ENCODE measurements around the gene ZC3HAV1. TPM values are rescaled to one million over a fixed set of nuclear protein-coding genes. Genes with fewer than 3 reads are reported as not detected.
A peak's percentile ranks its signal among the peaks of the same experiment; 100 is the strongest.

ZC3HAV1 gene
- total RNA-seq, 2 donors from 2014 or later, result 67.6 to 76.0 TPM

- no peaks in the 10 kb centered on the region for H3K27me3 Mint-ChIP-seq (ENCODE audit: insufficient read depth)
- peaks cover 81% of the 10 kb centered on the region for H3K36me3 Mint-ChIP-seq (ENCODE audit: low read depth)
- H3K9ac ChIP-seq (ENCODE audit: extremely low read depth, low read length, poor library complexity, severe bottlenecking), result no peak overlapping the region
- peaks cover 90% of the 10 kb centered on the region for H3K36me3 ChIP-seq (ENCODE audit: control insufficient read depth, insufficient read depth, low read length)
- H3K4me3 ChIP-seq (ENCODE audit: low read length), result no peak overlapping the region
- DNase-seq, result no peak
- H3K4me3 Mint-ChIP-seq, result no peak overlapping the region
- WGBS, 2 experiments (ENCODE audit: insufficient coverage in 1 of 2, insufficient read length in 1 of 2), result 95 to 100% methylated on average over 2 of the region's 2 CpGs
- no peak overlapping the region for H3K27ac ChIP-seq (ENCODE audit: low read depth, low read length)
- H3K4me1 Mint-ChIP-seq, result peaks cover 3% of the 10 kb centered on the region
- H3K9me3 Mint-ChIP-seq, result no peaks in the 10 kb centered on the region
- TF ChIP-seq, protein P1, sequence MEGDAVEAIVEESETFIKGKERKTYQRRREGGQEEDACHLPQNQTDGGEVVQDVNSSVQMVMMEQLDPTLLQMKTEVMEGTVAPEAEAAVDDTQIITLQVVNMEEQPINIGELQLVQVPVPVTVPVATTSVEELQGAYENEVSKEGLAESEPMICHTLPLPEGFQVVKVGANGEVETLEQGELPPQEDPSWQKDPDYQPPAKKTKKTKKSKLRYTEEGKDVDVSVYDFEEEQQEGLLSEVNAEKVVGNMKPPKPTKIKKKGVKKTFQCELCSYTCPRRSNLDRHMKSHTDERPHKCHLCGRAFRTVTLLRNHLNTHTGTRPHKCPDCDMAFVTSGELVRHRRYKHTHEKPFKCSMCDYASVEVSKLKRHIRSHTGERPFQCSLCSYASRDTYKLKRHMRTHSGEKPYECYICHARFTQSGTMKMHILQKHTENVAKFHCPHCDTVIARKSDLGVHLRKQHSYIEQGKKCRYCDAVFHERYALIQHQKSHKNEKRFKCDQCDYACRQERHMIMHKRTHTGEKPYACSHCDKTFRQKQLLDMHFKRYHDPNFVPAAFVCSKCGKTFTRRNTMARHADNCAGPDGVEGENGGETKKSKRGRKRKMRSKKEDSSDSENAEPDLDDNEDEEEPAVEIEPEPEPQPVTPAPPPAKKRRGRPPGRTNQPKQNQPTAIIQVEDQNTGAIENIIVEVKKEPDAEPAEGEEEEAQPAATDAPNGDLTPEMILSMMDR (conservative IDR thresholded peaks at IDR 0.05), result no peak
- peak overlapping the region; percentile 56 for H3K27ac Mint-ChIP-seq
- H3K4me1 ChIP-seq (ENCODE audit: control insufficient read depth, insufficient read depth, low read length), result no peaks in the 10 kb centered on the region
- no peaks in the 10 kb centered on the region for H3K27me3 ChIP-seq (ENCODE audit: control insufficient read depth, insufficient read depth, low read length, poor library complexity, severe bottlenecking)
- no peaks in the 10 kb centered on the region for H3K9me3 ChIP-seq (ENCODE audit: control insufficient read depth, low read length)
Observed at GRCh38 chr7:139054101-139054500, 55.4 kb downstream of the ZC3HAV1 start.

DNA sequence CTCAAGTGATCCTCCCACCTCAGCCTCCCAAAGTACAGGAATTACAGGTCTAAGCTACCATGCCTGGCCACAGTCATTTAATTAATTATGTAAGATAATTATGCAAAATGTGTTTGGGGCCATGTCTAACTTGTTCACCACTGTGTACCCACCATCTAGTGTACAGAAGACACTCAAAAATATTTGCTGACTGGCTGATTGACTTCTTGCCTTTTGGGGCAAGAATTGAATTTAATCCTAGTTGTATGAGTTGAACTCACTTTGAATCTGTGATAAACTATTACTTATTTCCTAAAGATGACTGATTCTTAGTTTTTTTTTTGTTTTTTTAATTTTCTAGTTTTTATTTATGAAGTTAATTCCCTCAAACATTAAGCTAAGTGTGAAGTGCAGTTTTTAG, 57.9 kb downstream of the ZC3HAV1 start:
- Mint-ChIP-seq H3K4me1 (no peaks in the 10 kb centered on the region), H3K9me3 (no peaks in the 10 kb centered on the region), H3K27me3 (ENCODE audit: insufficient read depth) (no peaks in the 10 kb centered on the region), H3K36me3 (ENCODE audit: low read depth) (peaks cover 82% of the 10 kb centered on the region), H3K27ac (no peak overlapping the region), H3K4me3 (no peak overlapping the region)
- Histone ChIP-seq H3K9me3 (ENCODE audit: control insufficient read depth, low read length) (no peaks in the 10 kb centered on the region), H3K27ac (ENCODE audit: low read depth, low read length) (no peak overlapping the region), H3K4me3 (ENCODE audit: low read length) (no peak overlapping the region), H3K27me3 (ENCODE audit: control insufficient read depth, insufficient read depth, low read length, poor library complexity, severe bottlenecking) (no peaks in the 10 kb centered on the region), H3K9ac (ENCODE audit: extremely low read depth, low read length, poor library complexity, severe bottlenecking) (no peak overlapping the region), H3K4me1 (ENCODE audit: control insufficient read depth, insufficient read depth, low read length) (no peaks in the 10 kb centered on the region), H3K36me3 (ENCODE audit: control insufficient read depth, insufficient read depth, low read length) (peaks cover 91% of the 10 kb centered on the region)
- no peak for DNase-seq
- TF ChIP-seq, protein P1 (conservative IDR thresholded peaks at IDR 0.05), result no peak

- Histone ChIP-seq H3K36me3 (ENCODE audit: control insufficient read depth, insufficient read depth, low read length) (peaks cover 92% of the 10 kb centered on the region), H3K27ac (ENCODE audit: low read depth, low read length) (no peak overlapping the region), H3K9ac (ENCODE audit: extremely low read depth, low read length, poor library complexity, severe bottlenecking) (no peak overlapping the region), H3K9me3 (ENCODE audit: control insufficient read depth, low read length) (no peaks in the 10 kb centered on the region), H3K4me3 (ENCODE audit: low read length) (no peak overlapping the region), H3K4me1 (ENCODE audit: control insufficient read depth, insufficient read depth, low read length) (no peaks in the 10 kb centered on the region), H3K27me3 (ENCODE audit: control insufficient read depth, insufficient read depth, low read length, poor library complexity, severe bottlenecking) (no peaks in the 10 kb centered on the region)
- 100% methylated on average over 1 of the region's 1 CpG; no CpG with 5 or more reads in 1 of the 2 experiments for WGBS, 2 experiments (ENCODE audit: insufficient coverage in 1 of 2, insufficient read length in 1 of 2)
- TF ChIP-seq, protein P1 (conservative IDR thresholded peaks at IDR 0.05), result no peak
- H3K36me3 Mint-ChIP-seq (ENCODE audit: low read depth), result peaks cover 82% of the 10 kb centered on the region
- no peak overlapping the region for H3K27ac Mint-ChIP-seq
- H3K4me1 Mint-ChIP-seq, result no peaks in the 10 kb centered on the region
- no peak for DNase-seq
- H3K27me3 Mint-ChIP-seq (ENCODE audit: insufficient read depth), result no peaks in the 10 kb centered on the region
- H3K9me3 Mint-ChIP-seq, result no peaks in the 10 kb centered on the region
- H3K4me3 Mint-ChIP-seq, result no peak overlapping the region
Observed at GRCh38 chr7:139049936-139050335, 59.6 kb downstream of the ZC3HAV1 start.
